DOHH2 (cell line): ENCODE data around the gene LIPF.

Source experiments
- H3F3A ChIP-seq: fragments of 200-600 bp; sonication (generic), shearing (Covaris generic); 2 replicates; pipeline ENCODE4 v1.6.0; 2016; ENCODE audit warnings: antibody characterized with exemption, mild to moderate bottlenecking; ENCODE audit not compliant: control insufficient read depth, insufficient read depth
- H3K27ac ChIP-seq: fragments of 200-600 bp; sonication (generic); 2 replicates; pipeline ENCODE4 v1.5.1; 2014; ENCODE audit warnings: low read depth, mild to moderate bottlenecking, low read length, moderate library complexity
- H3K27me3 ChIP-seq: fragments of 200-600 bp; sonication (generic); 2 replicates; pipeline ENCODE4 v1.6.1; 2014; ENCODE audit warnings: mild to moderate bottlenecking, low read length, mixed read lengths; ENCODE audit not compliant: control insufficient read depth
- H3K36me3 ChIP-seq: fragments of 200-600 bp; sonication (generic); 2 replicates; pipeline ENCODE4 v1.6.1; 2014; ENCODE audit warnings: mild to moderate bottlenecking, low read length, moderate library complexity, mixed read lengths; ENCODE audit not compliant: control insufficient read depth
- H3K4me1 ChIP-seq: fragments of 200-600 bp; sonication (generic); 2 replicates; pipeline ENCODE4 v1.6.1; 2014; ENCODE audit warnings: mild to moderate bottlenecking, low read length, mixed read lengths; ENCODE audit not compliant: control insufficient read depth
- H3K4me2 ChIP-seq: fragments of 200-600 bp; sonication (generic); 2 replicates; pipeline ENCODE4 v1.6.0; 2014; ENCODE audit warnings: mild to moderate bottlenecking, low read length, moderate library complexity
- H3K4me3 ChIP-seq: fragments of 200-600 bp; sonication (generic); 2 replicates; pipeline ENCODE4 v1.5.1; 2014; ENCODE audit warnings: mild to moderate bottlenecking, low read length, mixed read lengths
- H3K79me2 ChIP-seq: fragments of 200-600 bp; sonication (generic); 2 replicates; pipeline ENCODE4 v1.6.1; 2014; ENCODE audit warnings: mild to moderate bottlenecking, low read length, mixed read lengths; ENCODE audit not compliant: control insufficient read depth
- H3K9me2 ChIP-seq: fragments of 200-600 bp; sonication (generic); replicated peaks from 2 replicates; pipeline ENCODE4 v1.6.1; 2014; ENCODE audit warnings: mild to moderate bottlenecking, low read length, mixed read lengths; ENCODE audit not compliant: control insufficient read depth
- H3K9me3 ChIP-seq: fragments of 200-600 bp; sonication (generic); 2 replicates; pipeline ENCODE4 v1.6.1; 2014; ENCODE audit warnings: antibody characterized with exemption, low read length, mixed read lengths; ENCODE audit not compliant: control insufficient read depth, insufficient read depth
- H4K20me1 ChIP-seq: fragments of 200-600 bp; sonication (generic); 2 replicates; pipeline ENCODE4 v1.6.0; 2014; ENCODE audit warnings: low read depth, mild to moderate bottlenecking, antibody characterized with exemption, low read length, moderate library complexity; ENCODE audit not compliant: control insufficient read depth, insufficient read depth
- EZH2phosphoT487 ChIP-seq: fragments of 200-600 bp; sonication (generic); IDR thresholded peaks from 2 replicates; pipeline ENCODE4 v1.6.1; 2017; ENCODE audit warnings: borderline replicate concordance, mild to moderate bottlenecking, antibody characterized with exemption, low read length, moderate library complexity, mixed read lengths
- TF ChIP-seq, protein P1 (sequence below): fragments of 200-600 bp; sonication (generic); IDR thresholded peaks from one replicate; pipeline ENCODE4 v1.5.1; 2014; ENCODE audit warnings: antibody characterized with exemption, mild to moderate bottlenecking, low read depth, low read length; ENCODE audit not compliant: poor library complexity, severe bottlenecking

The LIPF gene

DNA sequence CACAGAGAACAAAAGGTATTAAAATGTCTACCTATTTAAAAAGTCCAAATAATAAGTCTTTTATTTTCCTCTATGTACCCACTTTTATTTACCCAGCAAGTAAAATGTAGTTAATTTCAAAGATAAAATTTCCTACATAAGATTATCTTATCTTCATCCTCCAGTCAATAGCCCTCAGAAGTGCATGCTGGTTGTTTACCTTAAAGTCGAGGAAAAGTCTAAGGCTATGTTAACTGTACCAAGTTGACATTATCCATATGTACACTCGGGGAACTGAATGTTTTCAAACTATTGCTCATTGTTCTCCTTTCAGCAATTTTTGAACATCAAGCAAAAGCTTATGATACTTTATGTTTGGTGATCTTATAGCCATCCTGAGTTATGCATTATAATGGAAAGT lies 24.1 kb upstream of the LIPF start:
- H3K9me3 ChIP-seq: no peaks in the 10 kb centered on the region
- no peak overlapping the region for H3K27ac ChIP-seq

DNA sequence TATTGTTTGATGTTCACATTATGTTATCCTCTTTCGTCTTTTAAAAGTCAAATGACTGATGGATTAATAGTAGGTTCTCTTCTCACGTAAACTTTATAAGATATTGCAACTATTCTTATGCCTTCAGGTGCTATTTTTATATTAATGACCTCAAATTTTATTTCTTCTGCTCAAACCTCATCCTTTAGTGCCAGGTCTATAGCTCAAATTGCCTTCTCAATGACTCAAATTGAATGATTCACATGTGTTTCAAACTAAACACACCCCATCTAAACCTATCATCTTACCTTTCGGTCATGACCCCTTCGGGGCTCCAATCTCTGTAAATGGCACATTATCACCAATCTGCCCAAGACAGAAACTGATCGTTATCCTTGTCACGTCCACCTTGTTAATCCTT lies 22.0 kb upstream of the LIPF start:
- TF ChIP-seq, protein P1, sequence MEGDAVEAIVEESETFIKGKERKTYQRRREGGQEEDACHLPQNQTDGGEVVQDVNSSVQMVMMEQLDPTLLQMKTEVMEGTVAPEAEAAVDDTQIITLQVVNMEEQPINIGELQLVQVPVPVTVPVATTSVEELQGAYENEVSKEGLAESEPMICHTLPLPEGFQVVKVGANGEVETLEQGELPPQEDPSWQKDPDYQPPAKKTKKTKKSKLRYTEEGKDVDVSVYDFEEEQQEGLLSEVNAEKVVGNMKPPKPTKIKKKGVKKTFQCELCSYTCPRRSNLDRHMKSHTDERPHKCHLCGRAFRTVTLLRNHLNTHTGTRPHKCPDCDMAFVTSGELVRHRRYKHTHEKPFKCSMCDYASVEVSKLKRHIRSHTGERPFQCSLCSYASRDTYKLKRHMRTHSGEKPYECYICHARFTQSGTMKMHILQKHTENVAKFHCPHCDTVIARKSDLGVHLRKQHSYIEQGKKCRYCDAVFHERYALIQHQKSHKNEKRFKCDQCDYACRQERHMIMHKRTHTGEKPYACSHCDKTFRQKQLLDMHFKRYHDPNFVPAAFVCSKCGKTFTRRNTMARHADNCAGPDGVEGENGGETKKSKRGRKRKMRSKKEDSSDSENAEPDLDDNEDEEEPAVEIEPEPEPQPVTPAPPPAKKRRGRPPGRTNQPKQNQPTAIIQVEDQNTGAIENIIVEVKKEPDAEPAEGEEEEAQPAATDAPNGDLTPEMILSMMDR: no peak
- no peak for TF ChIP-seq EZH2phosphoT487
- no peak overlapping the region for H3K4me3 ChIP-seq
- no peak overlapping the region for H3K27ac ChIP-seq
- no peaks in the 10 kb centered on the region for H4K20me1 ChIP-seq
- no peaks in the 10 kb centered on the region for H3K79me2 ChIP-seq
- no peaks in the 10 kb centered on the region for H3K36me3 ChIP-seq
- no peaks in the 10 kb centered on the region; the same call in 1 of the 2 replicates for H3K27me3 ChIP-seq
- H3K4me1 ChIP-seq: no peaks in the 10 kb centered on the region
- no peaks in the 10 kb centered on the region for H3K9me2 ChIP-seq
- no peaks in the 10 kb centered on the region for H3K9me3 ChIP-seq
- H3K4me2 ChIP-seq: no peak overlapping the region
- H3F3A ChIP-seq: no peaks in the 10 kb centered on the region

More for the DNA sequence above, 24.1 kb upstream of the LIPF start:
- Histone ChIP-seq H3K27me3 (no peaks in the 10 kb centered on the region; the same call in 1 of the 2 replicates), H3K4me2 (no peak overlapping the region), H3K9me2 (no peaks in the 10 kb centered on the region), H3K36me3 (no peaks in the 10 kb centered on the region), H3K4me3 (no peak overlapping the region), H3F3A (no peaks in the 10 kb centered on the region), H3K79me2 (no peaks in the 10 kb centered on the region), H4K20me1 (no peaks in the 10 kb centered on the region), H3K4me1 (no peaks in the 10 kb centered on the region)
- no peak for TF ChIP-seq EZH2phosphoT487
- TF ChIP-seq, protein P1: no peak

DNA sequence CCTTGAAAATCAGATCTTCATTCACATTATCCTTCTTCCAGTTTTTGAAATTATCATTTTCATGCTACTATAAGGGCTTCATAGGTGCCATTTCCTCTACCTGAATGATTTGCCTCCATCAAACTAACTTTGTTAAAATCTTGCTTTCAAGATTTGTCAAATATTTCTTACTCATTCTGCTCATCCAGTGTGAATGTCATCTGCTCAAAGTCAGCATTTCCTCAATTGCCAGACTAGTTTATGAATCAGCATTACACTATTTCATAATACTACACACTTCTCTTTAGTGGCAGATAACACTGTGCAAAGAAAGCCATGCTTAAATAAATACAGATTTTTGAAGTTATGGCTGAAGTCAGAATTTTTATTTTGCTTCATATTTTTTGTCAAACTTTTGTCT lies 21.3 kb upstream of the LIPF start:
- H3K4me3 ChIP-seq: no peak overlapping the region
- H3K27me3 ChIP-seq: peaks cover 2% of the 10 kb centered on the region; the same call in 1 of the 2 replicates
- no peaks in the 10 kb centered on the region for H3K36me3 ChIP-seq
- no peaks in the 10 kb centered on the region for H3K9me2 ChIP-seq
- no peaks in the 10 kb centered on the region for H3K4me1 ChIP-seq
- no peak overlapping the region for H3K27ac ChIP-seq
- TF ChIP-seq, protein P1: no peak
- TF ChIP-seq EZH2phosphoT487: no peak
- H3F3A ChIP-seq: no peaks in the 10 kb centered on the region
- no peak overlapping the region for H3K4me2 ChIP-seq
- H3K9me3 ChIP-seq: no peaks in the 10 kb centered on the region
- no peaks in the 10 kb centered on the region for H4K20me1 ChIP-seq
- no peaks in the 10 kb centered on the region for H3K79me2 ChIP-seq

DNA sequence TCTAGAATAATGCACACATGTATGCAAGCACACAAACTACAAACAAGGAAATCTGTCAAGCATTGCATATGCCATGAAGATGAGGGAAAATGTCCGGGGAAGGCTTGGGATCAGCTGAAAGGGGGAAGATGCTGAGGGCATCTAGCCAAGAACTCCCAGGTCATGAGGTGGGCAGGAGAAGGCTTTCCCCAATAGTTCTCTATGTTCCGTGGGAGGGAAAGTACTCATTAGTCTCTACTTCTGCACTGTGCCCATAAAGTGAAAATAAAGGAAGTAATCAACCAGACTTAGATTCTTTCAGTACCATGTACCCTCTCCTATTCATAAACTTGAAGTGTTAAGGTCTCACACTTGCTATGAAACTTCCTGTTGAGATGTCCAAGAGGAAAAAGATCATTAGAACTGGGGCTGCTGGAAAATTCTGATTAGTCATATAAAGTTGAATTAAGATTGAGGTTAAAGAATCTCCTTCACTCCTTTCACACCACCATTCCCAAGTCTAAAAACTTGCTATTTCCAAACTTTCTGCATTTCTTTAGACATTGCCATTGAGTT lies 17.1 kb upstream of the LIPF start:
- Histone ChIP-seq H4K20me1 (no peaks in the 10 kb centered on the region), H3K4me3 (no peak overlapping the region), H3K36me3 (no peaks in the 10 kb centered on the region), H3K9me3 (no peaks in the 10 kb centered on the region), H3K4me2 (no peak overlapping the region), H3K27me3 (0 out of 2 replicates have a peak, but pooled peaks cover 5% of the 10 kb centered on the region), H3K27ac (no peak overlapping the region), H3K9me2 (no peaks in the 10 kb centered on the region), H3K79me2 (no peaks in the 10 kb centered on the region), H3F3A (no peaks in the 10 kb centered on the region), H3K4me1 (no peaks in the 10 kb centered on the region)
- no peak for TF ChIP-seq EZH2phosphoT487
- TF ChIP-seq, protein P1: no peak
